HEK293 (cell line): ENCODE data around the gene APLF.

ENCODE experiments used
- CTCF ChIA-PET: fragments of 350-600 bp; formaldehyde crosslinking; extraction: SDS; loops from one replicate; lab custom pipeline; 2021; ENCODE audit warnings: antibody characterized with exemption; lab: Yijun Ruan, JAX
- POLR2A ChIA-PET: fragments of 300-600 bp; formaldehyde crosslinking; extraction: SDS; loops from one replicate; lab custom pipeline; 2020; ENCODE audit warnings: antibody characterized with exemption, inconsistent platforms; lab: Yijun Ruan, JAX
- H3K27ac ChIP-seq: fragments of 200-500 bp; sonication (Bioruptor generic); 2 replicates; pipeline ENCODE4 v1.5.1; 2014; ENCODE audit warnings: low read depth, low read length, control low read depth, inconsistent platforms; ENCODE audit errors: extremely low read depth
- H3K36me3 ChIP-seq, 2 experiments: fragments of 200-500 bp in 1 of 2; sonication (Bioruptor generic) in 1 of 2; 1 replicate in 1 of 2; 2 replicates in 1 of 2; pipeline ENCODE4 v1.5.1; 2014 to 2017; ENCODE audit warnings: inconsistent platforms in 2 of 2, low read length in 2 of 2; ENCODE audit not compliant: control insufficient read depth in 2 of 2, insufficient read depth in 1 of 2
- H3K4me1 ChIP-seq: fragments of 200-500 bp; sonication (Bioruptor generic); 2 replicates; pipeline ENCODE4 v1.5.1; 2014; ENCODE audit warnings: mild to moderate bottlenecking, low read length, inconsistent platforms; ENCODE audit not compliant: control insufficient read depth, insufficient read depth
- H3K4me3 ChIP-seq: 2 replicates; pipeline ENCODE4 v1.5.1; 2011; ENCODE audit warnings: low read depth, mild to moderate bottlenecking, control low read depth, low read length, moderate library complexity
- H3K9me3 ChIP-seq: fragments of 200-500 bp; sonication (Bioruptor generic); 2 replicates; pipeline ENCODE4 v1.5.1; 2014; ENCODE audit warnings: low read depth, low read length, inconsistent platforms; ENCODE audit not compliant: control insufficient read depth, insufficient read depth
- BCL11A ChIP-seq: fragments of 450-650 bp; formaldehyde crosslinking; IDR thresholded peaks from 2 replicates; pipeline ENCODE4 v1.5.1; 2016; ENCODE audit warnings: low read depth, missing biosample characterization, missing genetic modification characterization
- FEZF1 ChIP-seq: fragments of 450-650 bp; formaldehyde crosslinking; IDR thresholded peaks from 2 replicates; pipeline ENCODE4 v1.5.1; 2016; ENCODE audit warnings: missing biosample characterization, missing genetic modification characterization
- HOXC10 ChIP-seq: sonication (generic); formaldehyde crosslinking; IDR thresholded peaks from 2 replicates; pipeline ENCODE4 v1.8.1; 2023; ENCODE audit warnings: mild to moderate bottlenecking, missing genetic modification reagents
- IKZF3 ChIP-seq: fragments of 450-650 bp; IDR thresholded peaks from 2 replicates; pipeline ENCODE4 v1.5.0; 2018; ENCODE audit warnings: missing biosample characterization, mild to moderate bottlenecking, missing genetic modification characterization, moderate library complexity
- INSM2 ChIP-seq: fragments of 450-650 bp; formaldehyde crosslinking; IDR thresholded peaks from 2 replicates; pipeline ENCODE4 v1.5.1; 2016; ENCODE audit warnings: missing biosample characterization, missing genetic modification characterization
- KLF9 ChIP-seq: fragments of 450-650 bp; formaldehyde crosslinking; IDR thresholded peaks from 2 replicates; pipeline ENCODE4 v1.5.1; 2016; ENCODE audit warnings: missing biosample characterization, missing genetic modification characterization, low read depth
- SALL2 ChIP-seq: fragments of 450-650 bp; formaldehyde crosslinking; IDR thresholded peaks from 2 replicates; pipeline ENCODE4 v1.5.0; 2017; ENCODE audit warnings: missing biosample characterization, mild to moderate bottlenecking, missing genetic modification characterization, borderline replicate concordance
- TSHZ1 ChIP-seq: fragments of 450-650 bp; formaldehyde crosslinking; IDR thresholded peaks from 2 replicates; pipeline ENCODE4 v1.5.1; 2016; ENCODE audit warnings: missing biosample characterization, missing genetic modification characterization, borderline replicate concordance
- ZBTB48 ChIP-seq: fragments of 450-650 bp; formaldehyde crosslinking; IDR thresholded peaks from 2 replicates; pipeline ENCODE4 v1.5.1; 2016; ENCODE audit warnings: missing biosample characterization, missing genetic modification characterization
- ZEB2 ChIP-seq: fragments of 450-650 bp; formaldehyde crosslinking; IDR thresholded peaks from 2 replicates; pipeline ENCODE4 v1.5.1; 2016; ENCODE audit warnings: missing biosample characterization, missing genetic modification characterization
- ZNF175 ChIP-seq: fragments of 450-650 bp; formaldehyde crosslinking; IDR thresholded peaks from 2 replicates; pipeline ENCODE4 v1.5.1; 2016; ENCODE audit warnings: missing biosample characterization, missing genetic modification characterization
- ZNF184 ChIP-seq: fragments of 450-650 bp; IDR thresholded peaks from 2 replicates; pipeline ENCODE4 v1.5.1; 2018; ENCODE audit warnings: missing biosample characterization, mild to moderate bottlenecking, missing genetic modification characterization
- ZNF211 ChIP-seq: fragments of 450-650 bp; formaldehyde crosslinking; IDR thresholded peaks from 2 replicates; pipeline ENCODE4 v1.5.1; 2016; ENCODE audit warnings: low read depth, missing biosample characterization, missing genetic modification characterization
- ZNF366 ChIP-seq: fragments of 450-650 bp; formaldehyde crosslinking; conservative IDR thresholded peaks from 2 replicates; pipeline ENCODE4 v1.5.1; 2016; ENCODE audit warnings: missing biosample characterization, missing genetic modification characterization
- ZNF544 ChIP-seq: fragments of 450-650 bp; formaldehyde crosslinking; IDR thresholded peaks from 2 replicates; pipeline ENCODE4 v1.5.0; 2017; ENCODE audit warnings: missing biosample characterization, missing genetic modification characterization
- ZNF548 ChIP-seq: fragments of 450-650 bp; formaldehyde crosslinking; IDR thresholded peaks from 2 replicates; pipeline ENCODE4 v1.5.1; 2016; ENCODE audit warnings: missing biosample characterization, missing genetic modification characterization
- ZNF626 ChIP-seq: fragments of 450-650 bp; sonication (Bioruptor Pico); formaldehyde crosslinking; IDR thresholded peaks from 2 replicates; pipeline ENCODE4 v1.5.1; 2018; ENCODE audit warnings: missing biosample characterization, missing genetic modification characterization, inconsistent platforms
- ZNF658 ChIP-seq: fragments of 450-650 bp; formaldehyde crosslinking; IDR thresholded peaks from 2 replicates; pipeline ENCODE4; 2016; ENCODE audit warnings: missing biosample characterization, missing genetic modification characterization
- ZNF76 ChIP-seq: fragments of 450-650 bp; formaldehyde crosslinking; IDR thresholded peaks from 2 replicates; pipeline ENCODE4; 2016; ENCODE audit warnings: low read depth, missing biosample characterization, missing genetic modification characterization, borderline replicate concordance
- ZNF785 ChIP-seq: fragments of 450-650 bp; formaldehyde crosslinking; IDR thresholded peaks from 2 replicates; pipeline ENCODE4 v1.5.1; 2016; ENCODE audit warnings: missing biosample characterization, missing genetic modification characterization
- TF ChIP-seq, protein P1 (sequence below): fragments of 450-650 bp; formaldehyde crosslinking; IDR thresholded peaks from 2 replicates; pipeline ENCODE4 v1.5.1; 2017; ENCODE audit warnings: missing biosample characterization, missing genetic modification characterization

The APLF gene

GRCh38 chr2:68579689-68580088 is 112.3 kb downstream of the APLF start:
- Histone ChIP-seq H3K36me3 (no peaks in the 10 kb centered on the region), H3K27ac (no peak overlapping the region), H3K4me3 (no peak overlapping the region), H3K9me3 (no peaks in the 10 kb centered on the region), H3K4me1 (no peaks in the 10 kb centered on the region)
- ChIA-PET POLR2A (no interaction called here), CTCF (no interaction called here)
- TF ChIP-seq ZNF548 (tag by site-specific recombination): no peak
- no peak for TF ChIP-seq ZNF76 (tag by site-specific recombination)
- TF ChIP-seq, protein P1, sequence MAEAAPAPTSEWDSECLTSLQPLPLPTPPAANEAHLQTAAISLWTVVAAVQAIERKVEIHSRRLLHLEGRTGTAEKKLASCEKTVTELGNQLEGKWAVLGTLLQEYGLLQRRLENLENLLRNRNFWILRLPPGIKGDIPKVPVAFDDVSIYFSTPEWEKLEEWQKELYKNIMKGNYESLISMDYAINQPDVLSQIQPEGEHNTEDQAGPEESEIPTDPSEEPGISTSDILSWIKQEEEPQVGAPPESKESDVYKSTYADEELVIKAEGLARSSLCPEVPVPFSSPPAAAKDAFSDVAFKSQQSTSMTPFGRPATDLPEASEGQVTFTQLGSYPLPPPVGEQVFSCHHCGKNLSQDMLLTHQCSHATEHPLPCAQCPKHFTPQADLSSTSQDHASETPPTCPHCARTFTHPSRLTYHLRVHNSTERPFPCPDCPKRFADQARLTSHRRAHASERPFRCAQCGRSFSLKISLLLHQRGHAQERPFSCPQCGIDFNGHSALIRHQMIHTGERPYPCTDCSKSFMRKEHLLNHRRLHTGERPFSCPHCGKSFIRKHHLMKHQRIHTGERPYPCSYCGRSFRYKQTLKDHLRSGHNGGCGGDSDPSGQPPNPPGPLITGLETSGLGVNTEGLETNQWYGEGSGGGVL (tag by site-specific recombination): no peak
- TF ChIP-seq BCL11A: no peak
- TF ChIP-seq ZNF211 (tag by site-specific recombination): no peak
- no peak for TF ChIP-seq ZNF626 (tag by site-specific recombination)
- TF ChIP-seq FEZF1: no peak
- TF ChIP-seq INSM2 (tag by site-specific recombination): no peak
- TF ChIP-seq SALL2: no peak
- TF ChIP-seq KLF9 (tag by site-specific recombination): no peak
- no peak for TF ChIP-seq ZNF658 (tag by site-specific recombination)
- TF ChIP-seq ZNF175: no peak
- no peak for TF ChIP-seq ZNF785 (tag by site-specific recombination)
- TF ChIP-seq TSHZ1: no peak
- TF ChIP-seq HOXC10 (CRISPR knock-in tag): no peak
- TF ChIP-seq ZEB2: no peak

DNA sequence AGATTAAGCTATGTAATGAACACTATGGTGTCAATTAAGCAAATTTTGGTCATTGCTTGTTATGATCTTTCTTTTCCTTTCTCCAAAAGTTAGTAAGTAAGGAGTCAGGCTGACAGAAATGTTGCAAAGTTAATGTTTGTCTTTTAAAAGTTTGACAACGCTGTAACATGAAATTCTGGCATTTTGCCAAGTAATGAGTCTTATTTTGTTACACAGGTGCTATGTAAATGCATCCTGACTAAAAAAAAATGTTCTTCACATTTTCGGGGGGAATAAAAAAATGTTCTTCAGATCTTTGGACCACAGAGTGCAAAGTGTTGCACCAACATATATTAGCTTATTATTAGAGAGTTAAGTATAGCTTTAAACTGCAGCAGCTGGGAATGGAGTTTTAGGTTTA is 121.2 kb downstream of the APLF start:
- no peaks in the 10 kb centered on the region for H3K36me3 ChIP-seq
- H3K4me1 ChIP-seq: no peaks in the 10 kb centered on the region
- no peak overlapping the region for H3K27ac ChIP-seq
- CTCF ChIA-PET: interaction anchor here (1.4 kb wide), 1 partner anchor 125 kb away, joined by 4 read pairs; no protein-coding TSS in a partner anchor
- no peaks in the 10 kb centered on the region for H3K9me3 ChIP-seq
- H3K4me3 ChIP-seq: no peak overlapping the region
- TF ChIP-seq IKZF3 (tag by site-specific recombination) (no peak), FEZF1 (no peak), ZNF184 (tag by site-specific recombination) (0 out of 2 replicates have a peak, but pooled peaks have one; percentile 38), ZBTB48 (tag by site-specific recombination) (no peak), ZNF785 (tag by site-specific recombination) (no peak), ZNF544 (0 out of 2 replicates have a peak, but pooled peaks have one; percentile 26), ZNF366 (tag by site-specific recombination) (no peak)
- POLR2A ChIA-PET: no interaction called here
